B cell (primary cell): Measurements from ENCODE around the gene FKRP. TPM values are rescaled to one million over a fixed set of nuclear protein-coding genes. Genes with fewer than 3 reads are reported as not detected.

Source experiments
- ATAC-seq: fragments of 200-7000 bp; cut with Tn5 transposase; one replicate; pipeline ENCODE4 v1.10.0; 2021; ENCODE audit warnings: low read depth, mild to moderate bottlenecking, moderate number of reproducible peaks, moderate library complexity
- CTCF ChIA-PET: fragments of 350-600 bp; sonication (Branson Sonifier 250); formaldehyde crosslinking; loops from one replicate; lab custom pipeline; 2021; ENCODE audit warnings: antibody characterized with exemption, inconsistent platforms; lab: Charles Lee
- POLR2A ChIA-PET: fragments of 350-600 bp; sonication (Branson Sonifier 250); formaldehyde crosslinking; loops from one replicate; lab custom pipeline; 2021; ENCODE audit warnings: antibody characterized with exemption; lab: Charles Lee
- DNase-seq: peaks from one replicate; pipeline ENCODE4 v3.0.0; 2013
- H2AFZ ChIP-seq: 2 replicates; pipeline ENCODE4 v1.6.1; 2012; ENCODE audit warnings: mild to moderate bottlenecking, low read depth, low read length; ENCODE audit not compliant: insufficient read depth, poor library complexity, severe bottlenecking
- H3K27ac ChIP-seq, 2 donors: 1 replicate in 1 of 2; 2 replicates in 1 of 2; pipeline ENCODE4 v1.5.1; 2012 to 2013; ENCODE audit warnings: low read length in 2 of 2, mild to moderate bottlenecking in 2 of 2, moderate library complexity in 1 of 2
- H3K27me3 ChIP-seq, 4 experiments: fragments of 200-600 bp in 1 of 4; sonication (generic) in 1 of 4; replicated peaks in 1 of 4; 1 replicate in 2 of 4; 2 replicates in 2 of 4; pipeline versions ENCODE4 v1.6.1 to v1.7.0; 2013 to 2016; ENCODE audit warnings: low read length in 3 of 4, mild to moderate bottlenecking in 2 of 4, mixed read lengths in 1 of 4, moderate library complexity in 1 of 4; ENCODE audit not compliant: insufficient read depth in 4 of 4, control insufficient read depth in 3 of 4; ENCODE audit errors: control extremely low read depth in 1 of 4
- H3K36me3 ChIP-seq, 2 experiments: replicated peaks in 1 of 2; 1 replicate in 1 of 2; 2 replicates in 1 of 2; pipeline versions ENCODE4 v1.6.1 to v1.7.1; 2013; ENCODE audit warnings: low read length in 1 of 2; ENCODE audit not compliant: insufficient read depth in 2 of 2, control insufficient read depth in 1 of 2; ENCODE audit errors: control extremely low read depth in 1 of 2, extremely low read depth in 1 of 2
- H3K4me1 ChIP-seq, 2 donors: fragments of 200-600 bp in 1 of 2; sonication (generic) in 1 of 2; 1 replicate in 1 of 2; 2 replicates in 1 of 2; pipeline versions ENCODE4 v1.5.1 to v1.6.1; 2013 to 2017; ENCODE audit warnings: low read length in 2 of 2; ENCODE audit not compliant: control insufficient read depth in 2 of 2, insufficient read depth in 2 of 2
- H3K4me2 ChIP-seq: replicated peaks from 2 replicates; pipeline ENCODE3; 2012; ENCODE audit warnings: mild to moderate bottlenecking, low read depth, low read length; ENCODE audit not compliant: poor library complexity, severe bottlenecking
- H3K4me3 ChIP-seq, 5 experiments: fragments of 200-600 bp in 1 of 5; sonication (generic) in 1 of 5; 1 replicate in 3 of 5; 2 replicates in 2 of 5; pipeline versions ENCODE4 v1.5.1 to v1.7.0; 2011 to 2016; ENCODE audit warnings: low read length in 4 of 5, mild to moderate bottlenecking in 4 of 5, low read depth in 2 of 5, control low read depth in 1 of 5, moderate library complexity in 1 of 5; ENCODE audit not compliant: insufficient read depth in 1 of 5; ENCODE audit errors: control extremely low read depth in 1 of 5, extremely low read depth in 1 of 5
- H3K79me2 ChIP-seq: fragments of 200-600 bp; sonication (generic); one replicate; pipeline ENCODE4 v1.6.0; 2016; ENCODE audit warnings: low read length; ENCODE audit not compliant: control insufficient read depth, insufficient read depth
- H3K9ac ChIP-seq: fragments of 200-600 bp; sonication (generic); 2 replicates; pipeline ENCODE4 v1.6.1; 2017; ENCODE audit warnings: mild to moderate bottlenecking, low read length, moderate library complexity
- H3K9me3 ChIP-seq, 3 donors: one replicate each; pipeline versions ENCODE4 v1.6.1 to v1.7.1; 2013; ENCODE audit warnings: low read length in 2 of 3; ENCODE audit not compliant: control insufficient read depth in 2 of 3, insufficient read depth in 1 of 3; ENCODE audit errors: control extremely low read depth in 1 of 3
- H4K20me1 ChIP-seq: 2 replicates; pipeline ENCODE4 v1.6.0; 2012; ENCODE audit warnings: mild to moderate bottlenecking, low read length; ENCODE audit not compliant: insufficient read depth, control insufficient read depth, poor library complexity, severe bottlenecking
- H3K27ac Mint-ChIP-seq: one replicate; pipeline ENCODE4 v1.8.0; 2021; ENCODE audit warnings: mixed read lengths
- H3K27me3 Mint-ChIP-seq: one replicate; pipeline ENCODE4 v1.8.0; 2021; ENCODE audit warnings: mixed read lengths
- H3K4me1 Mint-ChIP-seq: one replicate; pipeline ENCODE4 v1.8.0; 2021; ENCODE audit warnings: mixed read lengths
- H3K4me3 Mint-ChIP-seq: one replicate; pipeline ENCODE4 v1.8.0; 2021; ENCODE audit warnings: mixed read lengths
- H3K9me3 Mint-ChIP-seq: one replicate; pipeline ENCODE4 v1.8.0; 2022; ENCODE audit warnings: mixed read lengths; ENCODE audit not compliant: insufficient read depth
- EZH2 ChIP-seq: IDR thresholded peaks from 2 replicates; pipeline ENCODE4 v1.6.1; 2012; ENCODE audit warnings: borderline replicate concordance, low read depth, mild to moderate bottlenecking, moderate library complexity, low read length; ENCODE audit not compliant: insufficient read depth, poor library complexity, severe bottlenecking
- WGBS: methylation state at CpG from one replicate; pipeline ENCODE4 v1.1.5; 2013; ENCODE audit warnings: missing lambda C conversion rate; ENCODE audit not compliant: insufficient coverage; 5-methylcytosine and 5-hydroxymethylcytosine counted together
- intact Hi-C: fragments of 100-400 bp; cut with micrococcal nuclease; formaldehyde crosslinking; loops from one replicate; pipeline ENCODE4 v1.10.0; 2022
- polyA plus RNA-seq: library from polyadenylated mRNA; depleted of rRNA; stranded (reverse); fragments of >200 nt; gene quantifications from 2 replicates; pipeline ENCODE4 v1.2.3, GENCODE V29; 2012
- total RNA-seq, 2 donors: library from RNA; stranded (reverse); fragments of 120-200 nt in 1 of 2; gene quantifications; 1 replicate in 1 of 2; 2 replicates in 1 of 2; pipeline versions ENCODE4 v1.2.3 to v1.2.4, GENCODE V29; 2013 to 2022
- TF ChIP-seq, protein P1 (sequence below): fragments of 200-600 bp; IDR thresholded peaks from one replicate; pipeline ENCODE4 v1.8.0; 2022; ENCODE audit warnings: antibody characterized with exemption, mild to moderate bottlenecking

FKRP gene
- total and polyA plus RNA-seq, 2 donors (not counting 1 experiment from before 2014, with no cell fraction given) = 30.2 to 38.8 TPM

DNA sequence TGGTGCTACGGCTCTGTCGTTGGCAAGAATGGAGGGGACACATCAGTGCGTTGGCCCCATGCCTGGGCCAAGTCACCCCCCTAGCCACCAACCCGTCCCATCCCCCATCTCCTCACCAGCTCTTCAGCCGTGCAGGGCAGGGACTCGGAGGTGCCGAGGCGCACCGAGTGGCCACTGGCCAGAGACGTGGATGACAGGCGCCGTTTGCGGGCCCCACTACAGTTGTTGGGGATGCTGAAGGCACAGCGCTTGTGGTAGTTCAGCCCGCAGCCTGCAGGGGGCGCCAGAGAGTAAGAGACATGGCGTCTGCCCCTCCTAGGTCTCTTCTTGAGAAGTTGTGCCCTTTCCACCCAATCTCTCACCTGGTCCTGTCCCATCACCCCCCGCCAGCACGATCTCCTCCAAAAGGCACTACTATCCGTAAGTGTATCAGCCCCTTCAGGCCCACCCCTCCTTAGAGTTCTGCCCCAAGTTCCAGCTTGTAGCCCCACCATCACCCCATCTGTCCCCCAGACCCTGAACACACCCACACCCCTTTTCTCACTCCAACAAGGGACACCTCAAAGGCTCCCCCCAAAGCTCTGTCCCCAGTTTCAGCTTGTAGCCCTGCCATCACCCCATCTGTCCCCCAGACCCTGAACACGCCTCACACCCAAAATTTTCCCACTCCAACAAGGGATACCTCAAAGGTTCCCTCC is 41.3 kb upstream of the FKRP start:
- Mint-ChIP-seq H3K27ac (peak overlapping the region; percentile 87), H3K4me1 (peaks cover 13% of the 10 kb centered on the region), H3K27me3 (no peaks in the 10 kb centered on the region), H3K9me3 (no peaks in the 10 kb centered on the region), H3K4me3 (no peak overlapping the region)
- no peak overlapping the region for H3K4me3 ChIP-seq
- H3K36me3 ChIP-seq = peaks cover 1 to 87% of the 10 kb centered on the region in 2 experiments
- no peak for TF ChIP-seq EZH2
- TF ChIP-seq, protein P1, sequence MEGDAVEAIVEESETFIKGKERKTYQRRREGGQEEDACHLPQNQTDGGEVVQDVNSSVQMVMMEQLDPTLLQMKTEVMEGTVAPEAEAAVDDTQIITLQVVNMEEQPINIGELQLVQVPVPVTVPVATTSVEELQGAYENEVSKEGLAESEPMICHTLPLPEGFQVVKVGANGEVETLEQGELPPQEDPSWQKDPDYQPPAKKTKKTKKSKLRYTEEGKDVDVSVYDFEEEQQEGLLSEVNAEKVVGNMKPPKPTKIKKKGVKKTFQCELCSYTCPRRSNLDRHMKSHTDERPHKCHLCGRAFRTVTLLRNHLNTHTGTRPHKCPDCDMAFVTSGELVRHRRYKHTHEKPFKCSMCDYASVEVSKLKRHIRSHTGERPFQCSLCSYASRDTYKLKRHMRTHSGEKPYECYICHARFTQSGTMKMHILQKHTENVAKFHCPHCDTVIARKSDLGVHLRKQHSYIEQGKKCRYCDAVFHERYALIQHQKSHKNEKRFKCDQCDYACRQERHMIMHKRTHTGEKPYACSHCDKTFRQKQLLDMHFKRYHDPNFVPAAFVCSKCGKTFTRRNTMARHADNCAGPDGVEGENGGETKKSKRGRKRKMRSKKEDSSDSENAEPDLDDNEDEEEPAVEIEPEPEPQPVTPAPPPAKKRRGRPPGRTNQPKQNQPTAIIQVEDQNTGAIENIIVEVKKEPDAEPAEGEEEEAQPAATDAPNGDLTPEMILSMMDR = peak; percentile 93
- peak; percentile 93 for ATAC-seq
- H2AFZ ChIP-seq = no peak overlapping the region
- WGBS = 36% methylated on average over 17 of the region's 21 CpGs
- CTCF ChIA-PET = interaction anchor here (0.7 to 10.2 kb wide), 31 partner anchors 10 to 1780 kb away, joined by 3 to 353 read pairs (median 4); no protein-coding TSS in a partner anchor
- no peak overlapping the region for H3K9ac ChIP-seq
- peaks cover 88% of the 10 kb centered on the region for H4K20me1 ChIP-seq
- intact Hi-C loops = loop anchor here (1.0 kb wide), 5 partner anchors 10 to 49 kb away; no protein-coding TSS in a partner anchor
- no peak overlapping the region for H3K4me2 ChIP-seq
- peaks cover 75% of the 10 kb centered on the region for H3K79me2 ChIP-seq
- peak; percentile 85 for DNase-seq
- POLR2A ChIA-PET = interaction anchor here (0.6 to 4.0 kb wide), 6 partner anchors 10 to 49 kb away, joined by 3 to 18 read pairs (median 5); no protein-coding TSS in a partner anchor
- H3K27me3 ChIP-seq = no peaks in the 10 kb centered on the region
- no peaks in the 10 kb centered on the region for H3K9me3 ChIP-seq
- peak overlapping the region in 1 of 2 donors; percentile 48 for H3K27ac ChIP-seq
- H3K4me1 ChIP-seq = peaks cover 3 to 8% of the 10 kb centered on the region in 2 donors

DNA sequence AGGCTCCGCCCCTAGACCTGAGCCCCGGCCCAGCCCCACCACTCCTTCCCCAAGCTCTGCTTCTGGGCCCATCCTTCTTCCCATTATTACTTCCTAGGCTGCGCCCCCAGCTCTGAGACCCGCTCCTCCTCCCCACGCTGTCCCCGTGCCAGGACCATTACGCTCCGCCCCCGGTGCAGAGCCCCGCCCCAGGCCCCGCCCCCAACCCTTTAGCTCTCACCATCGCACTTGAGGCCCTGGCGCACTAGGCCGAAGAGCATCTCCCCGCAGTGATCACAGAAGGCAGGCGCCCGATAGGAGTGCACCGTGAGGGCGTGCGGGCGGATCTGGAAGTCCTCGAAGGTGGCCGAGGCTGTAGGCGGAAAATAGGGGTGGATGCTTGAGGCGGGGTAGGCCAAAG is 35.2 kb upstream of the FKRP start:
- Histone ChIP-seq H3K4me1 (peaks cover 12 to 24% of the 10 kb centered on the region in 2 donors), H4K20me1 (peaks cover 68% of the 10 kb centered on the region), H3K9ac (no peak overlapping the region), H3K9me3 (no peaks in the 10 kb centered on the region), H3K4me2 (no peak overlapping the region), H3K27ac (peak overlapping the region in 1 of 2 donors; percentile 26), H3K27me3 (no peaks in the 10 kb centered on the region), H3K79me2 (peaks cover 75% of the 10 kb centered on the region), H2AFZ (no peak overlapping the region), H3K4me3 (no peak overlapping the region), H3K36me3 (peaks cover 0 to 58% of the 10 kb centered on the region in 2 experiments)
- ATAC-seq (no peak), DNase-seq (no peak)
- no peak overlapping the region for H3K27ac Mint-ChIP-seq
- peaks cover 26% of the 10 kb centered on the region for H3K4me1 Mint-ChIP-seq
- no peak for TF ChIP-seq EZH2
- TF ChIP-seq, protein P1 = no peak
- WGBS = 98% methylated on average over 16 of the region's 25 CpGs
- intact Hi-C loops = no loop called here
- ChIA-PET POLR2A (interaction anchor here (0.6 kb wide), 1 partner anchor 16 kb away, joined by 4 read pairs; no protein-coding TSS in a partner anchor), CTCF (interaction anchor here (1.2 to 3.2 kb wide), 4 partner anchors 9 to 17 kb away, joined by 3 to 24 read pairs (median 4); no protein-coding TSS in a partner anchor)
- no peak overlapping the region for H3K4me3 Mint-ChIP-seq
- no peaks in the 10 kb centered on the region for H3K9me3 Mint-ChIP-seq
- no peaks in the 10 kb centered on the region for H3K27me3 Mint-ChIP-seq
